GM23248 (cell line): Measurements from ENCODE around the gene UGT3A1.

Source experiments
- EZH2 ChIP-seq: fragments of 200-600 bp; sonication (generic); IDR thresholded peaks from 2 replicates; pipeline ENCODE4 v1.6.1; 2018; ENCODE audit warnings: antibody characterized with exemption, mild to moderate bottlenecking; ENCODE audit not compliant: insufficient read depth, poor library complexity, severe bottlenecking
- EZH2phosphoT487 ChIP-seq: fragments of 200-600 bp; sonication (generic); IDR thresholded peaks from 2 replicates; pipeline ENCODE4 v1.6.1; 2018; ENCODE audit warnings: antibody characterized with exemption, moderate library complexity, mild to moderate bottlenecking, low read depth; ENCODE audit not compliant: insufficient read depth

DNA sequence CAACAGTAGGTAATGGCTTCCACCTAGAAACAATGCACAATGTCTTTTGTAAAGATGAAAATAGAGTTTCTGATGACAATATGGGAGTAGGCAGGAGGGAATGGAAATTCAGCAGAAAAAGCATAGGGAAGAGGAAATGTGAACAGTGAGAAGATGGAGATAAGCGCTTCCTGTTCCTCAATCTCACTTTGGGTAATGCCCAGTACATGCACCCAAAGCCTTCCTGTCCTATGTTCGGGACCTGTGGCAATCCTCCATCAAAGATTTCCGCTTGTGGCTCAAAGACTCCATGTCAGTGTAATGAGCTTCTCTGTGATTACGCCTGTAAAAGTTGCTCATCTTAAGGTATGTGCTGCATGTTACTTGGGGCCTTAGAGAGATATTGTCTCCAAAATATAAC lies 2.7 kb downstream of the UGT3A1 start:
- no peak for TF ChIP-seq EZH2
- no peak for TF ChIP-seq EZH2phosphoT487
